HG03460 (cell line): ENCODE results near the gene UGT1A7.
"Not testable (repeated sequence)": the region's sequence is repeated elsewhere in the genome, so short reads cannot be mapped to it uniquely, and the experiment has no call there.

Experiments
- ATAC-seq: cut with Tn5 transposase; IDR thresholded peaks from one replicate; pipeline ENCODE4 v1.9.1; 2021; ENCODE audit not compliant: unreplicated experiment

The UGT1A7 gene

DNA sequence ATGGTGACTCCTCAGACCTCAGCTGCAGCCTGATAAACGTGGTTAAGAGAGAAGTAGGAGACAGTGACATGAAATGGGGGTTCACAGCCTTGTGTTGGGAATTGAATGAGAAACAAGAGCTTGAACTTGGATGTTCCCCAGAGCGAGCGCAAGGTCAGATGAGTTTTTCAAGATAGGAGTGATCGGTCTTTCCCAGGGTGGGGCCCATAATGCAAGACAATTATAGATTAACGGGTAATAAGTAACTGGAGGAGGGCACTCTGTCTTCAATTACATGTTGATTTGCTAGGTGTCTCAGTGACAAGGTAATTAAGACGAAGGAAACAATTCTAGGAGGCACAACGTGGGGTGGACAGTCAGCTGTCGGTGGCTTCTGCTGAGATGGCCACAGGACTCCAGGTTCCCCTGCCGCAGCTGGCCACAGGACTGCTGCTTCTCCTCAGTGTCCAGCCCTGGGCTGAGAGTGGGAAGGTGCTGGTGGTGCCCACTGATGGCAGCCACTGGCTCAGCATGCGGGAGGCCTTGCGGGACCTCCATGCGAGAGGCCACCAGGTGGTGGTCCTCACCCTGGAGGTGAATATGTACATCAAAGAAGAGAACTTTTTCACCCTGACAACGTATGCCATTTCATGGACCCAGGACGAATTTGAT is 31.0 kb downstream of the UGT1A7 start, which contains the start of gene UGT1A5:
Gene UGT1A5 (plus strand): TSS at position 297 of the 651 bp plus-strand sequence. CDS start 85 bp downstream, at position 382.
- ATAC-seq = no peak

DNA sequence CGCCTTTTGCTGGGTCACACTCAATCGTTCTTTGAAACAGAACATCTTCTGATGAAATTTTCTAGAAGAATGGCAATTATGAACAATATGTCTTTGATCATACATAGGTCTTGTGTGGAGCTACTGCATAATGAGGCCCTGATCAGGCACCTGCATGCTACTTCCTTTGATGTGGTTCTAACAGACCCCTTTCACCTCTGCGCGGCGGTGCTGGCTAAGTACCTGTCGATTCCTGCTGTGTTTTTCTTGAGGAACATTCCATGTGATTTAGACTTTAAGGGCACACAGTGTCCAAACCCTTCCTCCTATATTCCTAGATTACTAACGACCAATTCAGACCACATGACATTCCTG is 31.5 kb downstream of the UGT1A7 start:
- ATAC-seq = no peak

DNA sequence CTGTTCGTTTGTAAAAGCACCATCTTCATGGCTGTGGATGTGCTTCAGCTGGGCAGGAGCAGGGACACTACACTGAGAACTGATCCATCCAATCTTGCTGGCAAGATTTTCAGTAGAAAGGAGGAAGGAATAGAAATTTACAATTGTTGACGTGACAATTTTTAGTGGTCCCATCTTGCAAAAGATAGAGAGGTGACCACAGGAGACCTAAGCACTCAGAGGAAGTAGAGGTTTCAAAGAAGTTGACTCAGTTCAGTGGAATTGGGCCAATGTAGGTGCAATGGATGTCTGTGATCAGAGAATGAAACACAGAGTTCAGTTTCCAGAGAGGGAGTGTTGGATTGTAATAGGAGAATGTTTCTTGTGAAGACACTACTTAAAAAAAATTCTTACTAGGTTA is 32.4 kb downstream of the UGT1A7 start:
- ATAC-seq = no peak

DNA sequence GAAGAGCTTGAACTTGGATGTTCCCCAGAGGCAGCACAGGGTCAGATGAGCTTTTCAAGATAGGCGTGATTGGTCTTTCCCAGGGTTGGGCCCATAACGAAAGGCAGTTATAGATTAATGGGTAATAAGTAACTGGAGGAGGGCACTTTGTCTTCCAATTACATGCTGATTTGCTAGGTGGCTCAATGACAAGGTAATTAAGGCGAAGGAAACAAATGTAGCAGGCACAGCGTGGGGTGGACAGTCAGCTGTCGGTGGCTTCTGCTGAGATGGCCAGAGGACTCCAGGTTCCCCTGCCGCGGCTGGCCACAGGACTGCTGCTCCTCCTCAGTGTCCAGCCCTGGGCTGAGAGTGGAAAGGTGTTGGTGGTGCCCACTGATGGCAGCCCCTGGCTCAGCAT is 36.9 kb downstream of the UGT1A7 start, which contains the start of gene UGT1A4:
Gene UGT1A4 (plus strand): TSS at position 185 of the 400 bp plus-strand sequence. CDS start 85 bp downstream, at position 270.
- no peak for ATAC-seq

DNA sequence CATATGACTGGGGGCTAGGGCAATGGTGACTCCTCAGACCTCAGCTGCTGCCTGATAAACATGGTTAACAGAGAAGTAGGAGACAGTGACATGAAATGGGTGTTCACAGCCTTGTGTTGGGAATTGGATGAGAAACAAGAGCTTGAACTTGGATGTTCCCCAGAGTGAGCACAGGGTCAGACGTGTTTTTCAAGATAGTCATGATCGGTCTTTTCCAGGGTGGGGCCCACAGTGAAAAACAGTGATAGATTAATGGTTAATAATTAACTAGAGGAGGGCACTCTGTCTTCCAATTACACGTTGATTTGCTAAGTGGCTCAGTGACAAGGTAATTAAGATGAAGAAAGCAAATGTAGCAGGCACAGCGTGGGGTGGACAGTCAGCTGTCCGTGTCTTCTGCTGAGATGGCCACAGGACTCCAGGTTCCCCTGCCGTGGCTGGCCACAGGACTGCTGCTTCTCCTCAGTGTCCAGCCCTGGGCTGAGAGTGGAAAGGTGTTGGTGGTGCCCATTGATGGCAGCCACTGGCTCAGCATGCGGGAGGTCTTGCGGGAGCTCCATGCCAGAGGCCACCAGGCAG is 47.1 kb downstream of the UGT1A7 start, which contains the start of gene UGT1A3:
Gene UGT1A3 (plus strand): TSS at position 320 of the 579 bp plus-strand sequence. CDS start 85 bp downstream, at position 405.
- no peak for ATAC-seq

DNA sequence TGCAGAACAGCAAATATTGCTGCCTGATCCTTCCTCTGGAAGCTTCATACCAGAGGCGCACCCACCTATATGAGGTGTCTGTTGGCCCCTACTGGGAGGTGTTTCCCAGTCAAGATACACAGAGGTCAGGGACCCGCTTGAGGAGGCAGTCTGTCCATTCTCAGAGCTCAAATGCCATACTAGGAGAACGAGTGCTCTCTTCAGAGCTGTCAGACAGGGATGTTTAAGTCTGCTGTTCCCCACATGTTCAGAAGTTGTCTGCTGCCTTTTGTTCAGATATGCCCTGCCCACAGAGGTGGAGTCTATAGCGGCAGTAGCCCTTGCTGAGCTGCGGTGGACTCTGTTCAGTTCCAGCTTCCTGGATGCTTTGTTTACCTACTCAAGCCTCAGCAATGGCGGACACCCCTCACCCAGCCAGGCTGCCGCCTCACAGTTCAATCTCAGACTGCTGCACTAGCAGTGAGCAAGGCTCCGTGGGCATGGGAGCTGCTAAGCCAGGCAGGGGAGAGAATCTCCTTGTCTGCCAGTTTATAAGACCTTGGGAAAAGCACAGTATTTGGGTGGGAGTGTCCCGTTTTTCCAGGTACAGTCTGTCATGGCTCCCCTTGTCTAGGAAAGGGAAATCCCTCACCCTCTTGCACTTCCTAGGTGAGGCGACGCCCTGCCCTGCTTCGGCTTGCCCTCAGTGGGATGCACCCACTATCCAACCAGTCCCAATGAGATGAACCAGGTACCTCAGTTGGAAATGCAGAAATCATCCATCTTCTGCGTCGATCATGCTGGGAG is 55.4 kb downstream of the UGT1A7 start:
- not testable (repeated sequence) for ATAC-seq

DNA sequence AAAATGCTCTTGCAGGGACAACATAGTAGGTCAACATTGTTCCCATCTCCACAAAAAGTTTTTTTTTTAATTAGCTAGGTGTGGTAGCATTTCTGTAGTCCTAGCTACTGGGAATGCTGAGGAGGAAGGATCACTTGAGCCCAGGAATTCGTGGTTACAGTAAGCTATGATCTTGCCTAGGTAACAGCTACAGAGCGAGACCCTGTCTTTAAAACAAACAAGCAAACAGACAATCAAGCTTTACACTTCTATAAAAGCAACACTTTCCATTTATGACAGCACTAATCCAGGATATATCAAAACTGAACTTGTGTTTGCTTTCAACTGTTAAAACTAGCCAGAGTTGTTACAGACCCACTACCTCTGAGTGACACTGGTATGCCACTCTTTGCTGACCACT is 59.2 kb downstream of the UGT1A7 start:
- ATAC-seq = no peak

DNA sequence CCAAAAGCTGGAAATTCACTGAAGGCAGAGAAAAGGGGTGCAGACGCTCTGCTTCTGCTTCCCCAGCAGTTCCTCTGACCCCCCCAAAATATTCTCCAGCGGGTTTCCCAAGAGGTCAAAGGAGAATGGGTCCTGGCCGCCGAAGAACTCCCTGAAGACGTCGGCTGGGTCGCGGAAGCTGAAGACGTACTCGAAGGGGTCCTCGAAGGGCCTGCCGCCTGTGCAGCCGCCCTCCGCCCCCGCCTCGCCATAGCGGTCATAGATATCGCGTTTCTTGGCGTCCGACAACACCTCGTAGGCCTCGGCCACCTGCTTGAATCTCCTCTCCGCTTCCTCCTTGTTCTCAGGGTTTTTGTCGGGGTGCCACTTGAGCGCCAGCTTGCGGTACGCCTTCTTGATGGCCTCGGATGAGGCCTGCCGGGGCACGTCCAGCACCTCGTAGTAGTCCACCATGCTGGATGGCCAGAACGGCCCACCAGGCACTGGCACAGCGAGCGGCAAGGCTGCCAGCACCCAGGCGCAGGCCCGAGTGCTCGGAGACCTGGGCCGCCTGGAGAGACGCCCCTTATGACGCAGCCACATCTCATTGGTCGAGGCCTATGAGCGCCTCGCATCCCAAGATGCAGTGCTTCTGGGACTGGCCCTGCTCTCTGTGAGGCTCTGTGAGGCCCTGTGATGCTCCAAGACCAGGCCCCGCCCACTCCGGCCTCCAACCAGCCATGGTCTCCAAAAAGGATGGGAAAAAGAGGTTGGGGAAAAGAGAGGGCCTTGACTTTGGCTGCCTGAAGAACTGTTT is 62.0 kb downstream of the UGT1A7 start:
- ATAC-seq = no peak

DNA sequence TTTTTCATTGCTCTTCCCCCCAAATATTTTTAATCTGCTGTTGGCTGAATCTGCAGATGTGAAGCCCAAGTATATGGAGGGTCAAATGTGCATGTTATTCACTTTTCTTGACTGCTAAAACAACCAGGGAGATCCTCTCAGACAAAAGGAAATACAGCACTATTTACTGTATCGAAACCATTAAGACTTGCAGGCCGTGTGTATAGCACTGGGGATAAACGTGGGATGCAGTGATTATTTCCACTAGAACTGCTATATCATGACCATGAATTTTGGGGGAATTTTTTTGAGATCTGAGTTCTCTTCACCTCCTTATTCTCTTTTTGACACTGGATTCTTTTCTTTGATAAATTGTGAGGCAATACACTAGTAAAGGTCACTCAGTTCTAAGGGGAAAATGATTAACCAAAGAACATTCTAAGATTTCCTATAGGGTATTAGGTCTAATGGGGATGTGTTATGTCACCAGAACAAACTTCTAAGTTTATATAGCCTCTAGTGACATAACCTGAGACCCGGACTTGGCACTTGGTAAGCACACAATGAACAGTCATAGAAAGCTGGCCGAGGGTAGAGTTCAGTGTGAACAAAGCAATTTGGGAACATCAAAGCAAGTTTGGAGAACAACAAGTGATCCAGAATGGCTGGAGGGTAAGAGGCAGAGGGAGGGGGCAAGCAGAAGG is 63.5 kb downstream of the UGT1A7 start:
- ATAC-seq = no peak

DNA sequence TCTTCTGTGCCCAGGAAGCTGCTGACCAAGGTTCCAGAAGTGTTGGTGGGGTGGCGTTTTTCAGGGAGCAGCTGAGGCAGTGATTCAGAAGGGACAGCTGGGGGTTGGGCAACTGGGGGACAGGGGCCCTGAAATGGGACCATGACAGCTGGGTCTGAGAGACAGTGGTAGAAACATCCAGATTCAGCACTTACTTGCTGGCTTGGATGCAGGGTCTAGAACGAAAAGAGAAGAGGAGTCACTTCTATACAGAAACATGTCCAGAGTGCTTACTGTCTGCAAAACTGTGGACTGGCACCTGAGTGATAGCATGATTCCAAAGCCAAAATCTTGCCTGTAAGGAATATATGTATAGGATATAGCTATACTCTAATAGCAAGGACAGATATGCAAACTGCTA is 64.1 kb downstream of the UGT1A7 start:
- ATAC-seq = not testable (repeated sequence)

DNA sequence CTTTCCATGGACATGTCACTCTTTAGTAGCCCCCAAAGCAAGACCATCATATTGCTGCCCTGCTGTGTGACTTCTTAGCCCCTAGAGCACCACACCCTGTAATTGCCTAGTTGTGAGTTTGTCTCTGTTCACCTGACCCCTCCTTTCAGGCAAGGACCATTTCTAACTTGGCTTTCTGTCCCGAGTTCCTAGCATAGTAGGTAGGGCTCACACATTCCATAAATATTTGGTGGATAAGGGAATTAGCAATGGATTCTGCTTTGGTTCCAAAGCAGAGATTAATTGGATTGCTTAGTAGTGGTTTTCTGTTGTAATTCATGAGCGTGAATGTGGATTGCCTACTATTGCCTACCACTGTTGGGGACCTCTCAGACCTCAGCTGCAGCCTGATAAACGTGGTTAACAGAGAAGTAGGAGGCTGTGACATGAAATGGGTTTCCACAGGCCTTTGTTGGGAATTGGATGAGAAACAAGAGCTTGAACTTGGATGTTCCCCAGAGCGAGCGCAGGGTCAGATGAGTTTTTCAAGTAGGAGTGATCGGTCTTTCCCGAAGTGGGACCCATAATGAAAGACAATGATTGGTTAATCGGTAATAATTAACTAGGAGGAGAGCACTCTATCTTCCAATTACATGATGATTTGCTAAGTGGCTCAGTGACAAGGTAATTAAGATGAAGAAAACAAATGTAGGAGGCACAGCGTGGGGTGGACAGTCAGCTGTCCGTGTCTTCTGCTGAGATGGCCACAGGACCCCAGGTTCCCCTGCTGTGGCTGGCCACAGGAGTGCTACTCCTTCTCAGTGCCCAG is 65.0 kb downstream of the UGT1A7 start:
- no peak for ATAC-seq

DNA sequence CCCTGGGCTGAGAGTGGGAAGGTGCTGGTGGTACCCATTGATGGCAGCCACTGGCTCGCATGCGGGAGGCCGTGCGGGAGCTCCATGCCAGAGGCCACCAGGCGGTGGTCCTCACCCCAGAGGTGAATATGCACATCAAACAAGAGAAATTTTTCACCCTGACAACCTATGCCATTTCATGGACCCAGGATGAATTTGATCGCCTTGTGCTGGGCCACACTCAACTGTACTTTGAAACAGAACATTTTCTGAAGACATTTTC is 65.5 kb downstream of the UGT1A7 start:
- no peak for ATAC-seq

DNA sequence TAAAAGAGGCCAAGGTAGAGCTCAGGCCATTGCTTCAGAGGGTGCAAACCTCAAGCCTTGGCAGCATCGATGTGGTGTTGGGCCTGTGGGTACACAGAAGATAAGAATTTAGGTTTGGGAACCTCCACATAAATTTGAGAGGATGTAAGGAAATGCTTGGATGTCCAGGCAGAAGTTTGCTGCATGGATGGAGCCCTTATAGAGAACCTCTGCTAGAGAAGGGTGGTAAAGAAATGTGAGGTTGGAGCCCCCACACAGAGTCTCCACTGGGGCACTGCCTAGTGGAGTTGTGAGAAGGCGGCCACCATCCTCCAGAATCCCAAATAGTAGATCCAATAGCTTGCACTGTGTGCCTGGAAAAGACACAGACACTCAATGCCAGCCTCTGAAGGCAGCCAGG is 69.0 kb downstream of the UGT1A7 start:
- not testable (repeated sequence) for ATAC-seq

DNA sequence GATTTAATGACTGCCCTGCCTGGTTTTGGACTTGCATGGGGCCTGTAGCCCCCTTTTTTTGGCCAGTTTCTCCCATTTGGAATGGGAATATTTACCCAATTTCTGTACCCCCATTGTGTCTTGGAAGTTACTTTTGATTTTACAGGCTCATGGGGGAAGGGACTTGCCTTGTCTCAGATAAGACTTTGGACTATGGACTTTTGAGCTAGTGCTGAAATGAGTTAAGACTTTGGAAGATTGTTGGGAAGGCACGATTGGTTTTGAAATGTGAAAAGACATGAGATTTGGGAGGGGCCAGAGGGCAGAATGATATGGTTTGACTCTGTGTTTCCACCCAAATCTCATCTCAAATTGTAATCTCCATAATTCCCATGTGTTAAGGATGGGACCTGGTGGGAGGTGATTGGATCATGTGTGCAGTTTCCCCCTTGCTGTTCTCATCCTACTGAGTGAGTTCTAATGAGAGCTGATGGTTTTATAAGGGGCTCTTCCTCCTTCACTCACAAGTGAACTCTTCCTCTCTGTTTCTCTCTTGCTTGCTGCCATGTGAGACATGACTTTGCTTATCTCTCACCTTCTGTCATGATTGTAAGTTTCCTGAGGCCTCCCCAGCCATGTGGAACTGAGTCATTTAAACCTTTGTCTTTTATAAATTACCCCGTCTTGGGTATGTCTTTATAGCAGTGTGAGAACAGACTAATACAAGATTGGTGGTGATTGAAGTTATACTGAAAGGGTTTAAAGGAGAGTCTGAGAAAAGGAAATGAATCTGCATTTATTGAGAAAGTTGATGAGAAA is 69.7 kb downstream of the UGT1A7 start:
- not testable (repeated sequence) for ATAC-seq

DNA sequence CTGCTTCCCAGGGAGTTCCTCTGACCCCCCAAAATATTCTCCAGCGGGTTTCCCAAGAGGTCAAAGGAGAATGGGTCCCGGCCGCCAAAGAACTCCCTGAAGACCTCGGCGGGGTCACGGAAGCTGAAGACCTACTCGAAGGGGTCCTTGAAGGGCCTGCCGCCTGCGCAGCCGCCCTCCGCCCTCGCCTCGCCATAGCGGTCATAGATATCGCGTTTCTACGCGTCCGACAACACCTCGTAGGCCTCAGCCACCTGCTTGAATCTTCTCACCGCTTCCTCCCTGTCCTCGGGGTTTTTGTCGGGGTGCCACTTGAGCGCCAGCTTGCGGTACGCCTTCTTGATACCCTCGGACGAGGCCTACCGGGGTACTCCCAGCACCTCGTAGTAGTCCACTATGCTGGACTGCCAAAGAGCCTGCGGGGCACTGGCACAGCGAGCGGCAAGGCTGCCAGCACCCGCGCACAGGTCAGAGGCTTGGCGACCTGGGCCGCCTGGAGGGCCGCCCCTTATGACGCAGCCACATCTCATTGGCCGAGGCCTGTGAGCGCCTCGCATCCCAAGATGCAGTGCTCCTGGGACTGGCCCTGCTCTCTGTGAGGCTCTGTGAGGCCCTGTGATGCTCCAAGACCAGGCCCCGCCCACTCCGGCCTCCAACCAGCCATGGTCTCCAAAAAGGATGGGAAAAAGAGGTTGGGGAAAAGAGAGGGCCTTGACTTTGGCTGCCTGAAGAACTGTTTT is 73.3 kb downstream of the UGT1A7 start:
- no peak for ATAC-seq

DNA sequence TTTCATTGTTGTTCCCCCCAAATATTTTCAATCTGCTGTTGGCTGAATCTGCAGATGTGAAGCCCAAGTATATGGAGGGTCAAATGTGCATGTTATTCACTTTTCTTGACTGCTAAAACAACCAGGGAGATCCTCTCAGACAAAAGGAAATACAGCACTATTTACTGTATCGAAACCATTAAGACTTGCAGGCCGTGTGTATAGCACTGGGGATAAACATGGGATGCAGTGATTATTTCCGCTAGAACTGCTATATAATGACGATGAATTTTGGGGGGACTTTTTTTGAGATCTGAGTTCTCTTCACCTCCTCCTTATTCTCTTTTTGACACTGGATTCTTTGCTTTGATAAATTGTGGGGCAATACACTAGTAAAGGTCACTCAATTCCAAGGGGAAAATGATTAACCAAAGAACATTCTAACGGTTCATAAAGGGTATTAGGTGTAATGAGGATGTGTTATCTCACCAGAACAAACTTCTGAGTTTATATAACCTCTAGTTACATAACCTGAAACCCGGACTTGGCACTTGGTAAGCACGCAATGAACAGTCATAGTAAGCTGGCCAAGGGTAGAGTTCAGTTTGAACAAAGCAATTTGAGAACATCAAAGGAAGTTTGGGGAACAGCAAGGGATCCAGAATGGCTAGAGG is 74.9 kb downstream of the UGT1A7 start:
- ATAC-seq = no peak

DNA sequence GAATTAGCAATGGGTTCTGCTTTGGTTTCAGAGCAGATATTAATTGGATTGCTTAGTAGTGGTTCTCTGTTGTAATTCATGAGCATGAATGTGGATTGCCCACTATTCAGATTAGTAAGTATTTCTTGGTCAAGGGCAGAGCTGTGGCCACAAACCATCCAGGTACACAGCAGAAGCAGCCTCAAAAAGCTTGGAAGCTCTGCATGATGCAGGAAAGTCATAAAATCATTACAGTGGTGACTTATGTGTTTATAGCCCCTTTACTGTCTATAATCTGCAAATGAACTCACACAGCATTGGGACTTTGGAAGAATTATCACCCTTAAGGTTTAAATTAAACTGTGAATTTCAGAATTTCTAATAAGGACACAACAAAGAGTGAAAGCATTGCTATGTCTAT is 76.4 kb downstream of the UGT1A7 start:
- no peak for ATAC-seq

DNA sequence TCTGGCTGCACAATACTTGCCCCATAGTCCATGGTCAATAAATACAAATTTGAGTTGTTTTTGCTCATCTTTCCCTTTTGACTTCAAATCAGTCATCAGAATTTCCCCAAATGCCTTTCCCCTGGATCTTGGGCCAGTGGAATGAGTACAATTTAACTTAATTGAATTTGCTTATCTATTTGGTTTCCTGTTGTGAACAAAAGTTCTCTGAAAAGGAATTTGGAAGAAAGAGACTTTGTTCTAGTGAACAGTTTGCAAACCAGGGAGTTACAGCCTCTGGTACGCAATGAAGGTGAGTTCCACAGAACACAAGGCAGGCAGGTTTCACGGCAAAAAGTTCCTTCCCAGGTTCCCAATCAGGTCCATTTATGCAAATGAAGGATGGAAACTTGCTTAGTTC is 77.1 kb downstream of the UGT1A7 start:
- no peak for ATAC-seq
